GM21367 (cell line): Measurements from ENCODE around the gene DPP9.
"Not testable (repeated sequence)": the region's sequence is repeated elsewhere in the genome, so short reads cannot be mapped to it uniquely, and the experiment has no call there.

ENCODE experiments used
- ATAC-seq: cut with Tn5 transposase; IDR thresholded peaks from one replicate; pipeline ENCODE4 v1.9.1; 2021; ENCODE audit not compliant: unreplicated experiment

DPP9 gene

DNA sequence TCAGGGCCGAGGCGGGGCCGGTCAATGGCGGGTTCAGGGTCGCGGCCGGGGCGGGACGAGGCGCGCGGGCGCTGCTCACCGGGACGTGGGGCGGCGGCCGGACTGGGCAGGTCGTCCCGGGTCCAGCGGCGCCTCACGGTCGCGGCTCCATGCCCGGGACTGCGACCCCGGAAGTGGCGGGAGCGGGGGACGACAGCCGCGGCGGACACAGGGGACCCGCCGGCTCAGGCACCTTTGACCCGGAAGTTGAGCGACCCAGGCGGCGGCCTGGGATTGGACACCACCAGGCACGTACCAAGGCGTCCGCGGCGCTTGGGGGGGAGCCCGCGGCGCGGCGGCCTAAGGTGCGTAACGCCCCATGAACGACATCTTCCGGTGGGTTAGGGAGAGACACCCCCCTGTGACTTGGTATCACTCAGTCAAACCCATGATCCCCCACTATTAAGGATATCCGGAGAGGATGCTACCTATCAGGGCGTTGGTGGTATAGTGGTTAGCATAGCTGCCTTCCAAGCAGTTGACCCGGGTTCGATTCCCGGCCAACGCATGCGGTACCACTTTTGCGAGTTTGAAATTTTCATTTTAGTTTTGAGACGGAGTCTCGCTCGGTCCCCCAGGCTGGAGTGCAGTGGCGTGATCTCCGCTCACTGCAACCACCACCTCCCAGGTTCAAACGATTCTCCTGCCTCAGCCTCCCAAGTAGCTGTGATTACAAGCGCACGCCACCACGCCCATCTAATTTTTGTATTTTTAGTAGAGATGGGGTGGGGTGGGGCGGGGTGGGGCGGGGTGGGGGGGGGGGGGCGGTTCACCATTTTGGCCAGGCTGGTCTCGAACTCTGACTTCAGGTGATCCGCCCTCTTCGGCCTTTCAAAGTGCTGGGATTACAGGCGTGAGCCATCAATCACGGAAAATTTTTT, at the start of gene DPP9:
Gene DPP9, minus strand, starts transcription at position 248 of the 920 bp plus-strand sequence. CDS start 3,936 bp downstream, outside the sequence.
- peak; percentile 80 for ATAC-seq

DNA sequence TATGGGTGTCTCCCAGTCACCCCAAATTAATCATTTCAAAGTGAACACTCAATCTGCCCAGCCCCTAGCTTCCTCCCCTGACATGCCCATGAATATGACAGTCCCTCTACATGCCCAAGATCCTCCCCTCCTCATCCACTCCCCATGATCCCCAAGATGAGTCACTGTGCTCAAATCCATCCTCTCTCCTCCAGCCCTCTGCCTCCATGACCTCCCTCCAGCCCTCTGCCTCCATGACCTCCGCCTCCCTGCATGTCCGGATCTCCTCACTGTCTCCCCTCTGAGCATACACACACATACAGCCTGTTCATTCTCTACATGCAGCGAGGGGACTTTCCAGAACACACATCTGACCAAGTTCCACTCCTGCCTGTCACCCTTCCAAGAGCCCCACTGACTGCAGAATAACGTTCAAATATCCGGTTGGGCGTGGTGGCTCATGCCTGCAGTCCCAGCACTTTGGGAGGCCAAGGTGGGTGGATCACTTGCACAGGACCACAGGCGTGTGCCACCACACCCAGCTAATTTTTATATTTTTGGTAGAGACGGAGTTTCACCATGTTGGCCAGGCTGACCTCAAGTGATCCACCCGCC, 49.5 kb upstream of the DPP9 start:
- no peak for ATAC-seq

DNA sequence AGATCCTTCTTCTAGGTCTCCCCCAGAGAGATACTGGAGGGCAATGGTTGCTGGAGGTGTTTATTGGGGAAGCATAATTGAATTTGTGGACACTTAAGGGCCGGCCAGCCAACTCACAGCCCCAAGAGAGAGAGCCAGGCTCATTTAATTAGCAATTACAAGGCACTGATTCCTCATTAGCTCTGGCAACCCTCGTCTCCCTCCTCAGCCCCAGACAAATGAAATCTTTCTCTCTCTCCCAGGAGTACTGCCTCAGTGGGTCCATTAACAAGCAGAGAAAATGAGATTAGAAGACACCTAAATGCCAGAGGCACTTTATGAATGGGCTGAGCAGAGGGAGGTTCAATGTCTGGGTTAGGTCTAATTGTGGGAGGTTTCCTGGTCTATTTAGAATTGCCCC, 48.9 kb upstream of the DPP9 start:
- ATAC-seq: no peak

DNA sequence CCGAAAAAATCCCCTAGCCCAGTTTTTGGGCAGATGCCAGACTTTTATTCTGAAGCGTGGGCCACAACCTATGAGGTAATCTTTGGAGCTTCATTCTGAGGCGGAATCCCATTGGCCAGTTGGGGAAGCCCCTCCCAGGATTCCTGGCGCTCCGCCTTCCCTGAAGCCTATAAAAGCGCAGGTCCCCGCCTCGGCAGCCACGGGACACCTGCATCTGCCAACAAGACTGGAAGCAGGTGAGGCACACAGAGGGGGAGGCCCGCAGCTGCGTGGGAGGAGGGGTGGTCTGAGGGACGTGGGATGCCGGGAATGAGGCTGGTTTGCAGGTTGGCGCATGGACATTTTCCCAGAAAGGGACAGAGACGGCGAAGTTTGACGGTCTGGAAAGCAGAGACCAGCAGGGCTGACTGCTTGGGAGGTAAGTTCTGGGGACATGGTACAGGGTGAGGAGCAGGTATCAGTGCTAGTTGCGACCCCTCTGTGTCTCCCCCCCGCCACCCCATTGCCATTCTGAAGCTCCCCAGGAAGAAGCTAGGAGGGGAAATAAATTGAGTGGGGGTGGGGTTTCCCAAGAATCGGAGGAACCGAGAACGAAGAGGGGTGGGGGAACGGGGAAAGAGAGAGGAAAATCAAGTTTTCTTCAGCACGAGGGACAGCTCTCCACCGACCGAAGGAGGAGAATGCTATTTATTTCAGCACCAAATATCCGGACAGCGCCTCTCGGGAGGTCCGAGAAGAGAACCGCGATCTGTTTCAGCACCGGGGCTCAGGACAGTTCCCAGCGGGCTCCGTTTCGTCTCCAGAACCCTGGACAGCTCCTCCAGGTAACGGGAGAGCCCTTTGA, 45.5 kb upstream of the DPP9 start:
- no peak for ATAC-seq

DNA sequence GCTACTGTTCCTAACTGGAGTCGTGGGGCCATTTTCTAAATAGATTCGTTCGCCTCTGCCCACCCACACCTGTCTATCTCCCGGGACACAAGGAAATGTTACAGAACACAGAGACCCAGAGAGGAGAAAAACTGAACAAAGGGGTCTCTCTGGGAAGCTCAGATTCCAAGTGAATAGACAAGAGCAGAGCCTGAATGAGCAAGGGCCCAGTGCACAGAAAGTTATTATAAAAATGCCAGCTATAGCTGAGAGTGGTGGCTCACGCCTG, 40.7 kb upstream of the DPP9 start:
- ATAC-seq: no peak

DNA sequence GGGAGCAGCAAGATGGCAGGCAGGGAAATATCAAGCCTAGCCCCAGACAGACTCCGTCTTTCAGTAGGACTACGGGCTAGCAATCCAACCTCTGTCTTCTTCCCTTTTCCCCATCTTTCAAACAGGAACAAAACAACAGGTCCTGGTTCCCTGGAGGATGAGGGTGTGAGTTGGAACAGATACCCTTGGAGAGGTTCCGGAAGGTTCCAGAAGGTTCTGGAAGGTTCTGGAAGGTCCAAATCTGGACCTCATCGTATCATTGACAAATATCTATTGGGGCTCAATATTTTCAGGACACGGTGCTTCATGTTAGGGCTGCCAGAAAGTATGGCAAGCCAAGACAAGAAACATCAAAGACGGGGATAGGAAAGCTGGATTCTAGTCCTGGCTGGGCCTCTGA, 39.4 kb upstream of the DPP9 start:
- ATAC-seq: no peak

DNA sequence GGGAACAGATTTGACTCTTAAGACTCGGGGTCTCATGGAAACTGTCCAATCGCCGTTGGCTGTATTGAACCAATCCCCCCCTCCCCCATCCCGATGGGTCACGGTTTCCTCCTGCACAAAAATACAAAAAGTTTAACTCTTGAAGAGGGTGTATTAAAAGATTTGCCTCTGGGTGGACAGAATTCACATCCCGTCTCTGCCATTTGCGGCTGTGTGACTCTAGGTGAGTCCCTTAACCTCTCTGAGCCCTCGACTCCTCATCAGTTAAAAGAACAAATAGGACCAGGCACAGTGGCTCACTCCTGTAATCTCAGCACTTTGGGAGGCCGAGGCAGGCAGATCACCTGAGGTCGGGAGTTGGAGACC, 36.6 kb upstream of the DPP9 start:
- ATAC-seq: no peak

DNA sequence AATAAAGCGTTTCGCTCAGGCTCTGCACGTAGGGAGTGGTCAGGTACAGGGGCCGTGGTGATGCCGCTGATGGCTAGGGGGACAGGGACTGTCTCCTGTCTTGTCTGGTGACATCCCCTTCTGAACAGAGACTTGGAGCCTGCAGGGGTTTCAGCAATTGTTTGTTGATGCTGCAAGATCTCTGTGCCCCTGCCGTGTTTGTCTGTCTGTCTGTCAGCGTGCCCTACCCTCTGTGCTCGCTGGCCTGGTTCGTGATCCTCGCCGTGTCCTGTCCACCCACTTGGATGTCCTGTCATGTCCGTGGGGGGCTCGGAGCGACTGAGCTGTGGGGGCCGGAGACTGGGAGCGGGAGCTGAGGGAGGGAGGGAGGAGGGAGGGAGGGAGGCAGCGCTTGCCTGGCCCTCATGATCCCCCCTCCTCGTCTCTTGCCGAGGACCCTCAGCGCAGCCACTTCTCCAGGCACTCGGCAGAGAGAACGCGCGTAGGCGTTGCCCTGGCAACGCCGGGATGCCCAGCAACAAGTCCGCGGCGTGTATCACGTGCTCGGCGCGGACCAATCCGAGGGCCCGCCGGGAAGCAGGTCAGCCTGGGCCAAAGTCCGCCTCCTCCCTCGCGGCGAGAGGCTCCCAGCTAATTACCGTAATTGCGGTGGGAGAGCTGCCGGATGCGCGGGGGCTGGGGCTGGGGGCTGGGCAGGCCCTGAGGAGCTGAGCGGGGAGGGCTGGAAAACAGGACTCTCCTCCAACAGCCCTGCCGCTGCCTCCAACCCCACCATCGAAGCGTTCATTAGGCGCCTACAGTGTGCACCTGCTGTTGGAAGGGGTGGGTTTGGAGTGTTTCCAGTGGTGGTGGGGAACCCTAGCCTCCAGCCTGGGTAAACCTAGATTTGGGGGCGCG, 36.0 kb upstream of the DPP9 start:
- no peak for ATAC-seq

DNA sequence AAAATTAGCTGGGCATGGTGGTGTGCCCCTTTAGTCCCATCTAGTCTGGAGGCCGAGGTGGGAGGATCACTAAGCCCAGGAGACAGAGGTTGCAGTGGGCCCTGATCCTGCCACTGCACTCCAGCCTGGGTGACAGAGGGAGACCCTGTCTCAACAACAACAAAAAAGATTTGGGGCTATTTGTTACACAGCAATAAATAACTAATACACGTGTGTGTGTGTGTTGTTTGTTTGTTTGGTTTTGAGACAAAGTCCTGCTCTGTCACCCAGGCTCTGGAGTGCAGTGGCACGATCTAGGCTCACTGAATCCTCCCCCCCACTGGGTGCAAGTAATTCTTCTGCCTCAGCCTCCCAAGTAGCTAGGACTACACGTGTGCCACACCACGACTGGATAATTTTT, 35.0 kb upstream of the DPP9 start:
- no peak for ATAC-seq

DNA sequence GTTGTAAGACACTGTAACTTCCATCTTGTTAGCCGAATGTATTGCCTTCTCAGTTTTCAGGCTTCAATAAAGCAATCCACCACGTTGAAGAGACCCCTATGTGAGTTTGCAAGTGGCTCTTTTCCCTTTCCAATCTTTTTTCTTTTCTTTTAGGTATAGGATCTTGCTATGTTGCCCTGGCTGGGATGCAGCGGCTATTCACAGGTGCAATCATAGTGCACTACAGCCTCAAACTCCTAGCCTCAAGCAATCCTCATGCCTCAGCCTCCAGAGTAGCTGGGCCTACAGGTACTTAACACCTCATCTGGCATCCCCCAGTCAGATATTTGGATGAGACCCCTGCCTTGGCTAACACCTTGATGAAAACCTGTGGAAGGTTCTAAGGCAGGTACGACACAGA, 34.4 kb upstream of the DPP9 start:
- no peak for ATAC-seq

DNA sequence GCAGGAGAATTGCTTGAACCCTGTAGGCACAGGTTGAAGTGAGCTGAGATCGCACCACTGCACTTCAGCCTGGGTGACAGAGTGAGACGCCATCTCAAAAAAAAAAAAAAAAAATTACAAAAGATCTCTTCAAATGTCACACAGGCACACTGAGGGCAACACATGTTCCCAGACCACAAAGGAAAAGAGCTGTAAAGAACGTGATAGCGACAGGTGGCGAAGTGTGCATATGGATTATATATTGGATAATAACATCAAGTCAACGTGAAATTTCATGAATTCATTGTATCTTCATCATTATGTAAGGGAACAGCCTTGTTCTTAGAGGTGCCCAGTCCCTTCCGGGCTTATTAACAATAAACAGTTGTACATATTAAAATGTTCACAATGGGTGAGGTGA, 31.8 kb upstream of the DPP9 start:
- no peak for ATAC-seq

DNA sequence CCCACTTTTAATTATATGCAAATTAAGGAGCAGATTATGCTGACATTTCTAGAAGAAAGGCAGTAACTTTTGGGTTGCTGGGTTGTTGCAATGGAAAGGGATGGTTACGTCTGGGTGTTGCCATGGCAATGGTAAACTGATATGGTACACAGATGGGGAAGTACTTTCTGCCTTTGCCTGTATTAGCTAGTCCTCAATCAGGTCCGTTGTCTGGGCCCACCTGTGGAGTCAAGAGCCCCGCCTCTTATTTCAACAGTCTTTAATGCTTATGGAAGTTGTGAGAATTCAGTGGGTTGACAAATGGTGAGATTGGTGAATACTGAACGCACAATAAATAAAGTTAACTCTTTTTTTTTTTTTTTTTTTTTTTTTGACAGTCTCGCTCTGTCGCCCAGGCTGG, 30.6 kb upstream of the DPP9 start:
- no peak for ATAC-seq

DNA sequence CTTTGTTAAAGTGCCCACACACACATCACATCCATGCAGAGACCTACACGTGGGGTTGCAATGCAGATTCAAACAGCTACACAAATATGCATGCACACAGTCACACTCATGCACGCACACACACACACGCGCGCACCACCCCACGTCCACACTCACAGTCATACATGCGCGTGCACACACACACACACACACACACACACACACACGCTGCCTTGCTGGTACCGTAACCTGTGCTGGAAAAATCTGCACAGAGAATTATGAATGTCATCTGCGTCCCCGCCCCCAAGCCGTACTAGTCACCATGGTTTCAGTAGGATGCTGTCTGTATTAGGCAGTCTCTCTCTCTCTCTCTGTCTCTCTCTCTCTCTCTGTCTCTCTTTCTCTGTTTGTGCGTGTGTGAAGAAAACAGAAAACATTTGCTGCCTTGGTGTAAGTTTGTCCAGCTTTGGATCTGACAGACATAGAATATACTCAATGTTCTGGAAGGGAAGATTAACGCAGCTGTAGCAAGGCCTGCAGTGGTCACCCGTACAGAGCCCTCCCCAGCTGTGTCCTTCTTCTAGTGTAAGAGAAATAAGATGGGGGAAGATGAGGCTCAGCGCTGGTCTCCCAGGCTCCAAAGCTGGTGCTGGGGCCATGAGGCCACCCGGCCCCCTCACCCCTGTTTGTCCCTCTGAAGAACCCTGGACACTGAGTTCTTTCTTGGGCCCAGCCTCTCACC, 26.4 kb upstream of the DPP9 start:
- ATAC-seq: no peak

DNA sequence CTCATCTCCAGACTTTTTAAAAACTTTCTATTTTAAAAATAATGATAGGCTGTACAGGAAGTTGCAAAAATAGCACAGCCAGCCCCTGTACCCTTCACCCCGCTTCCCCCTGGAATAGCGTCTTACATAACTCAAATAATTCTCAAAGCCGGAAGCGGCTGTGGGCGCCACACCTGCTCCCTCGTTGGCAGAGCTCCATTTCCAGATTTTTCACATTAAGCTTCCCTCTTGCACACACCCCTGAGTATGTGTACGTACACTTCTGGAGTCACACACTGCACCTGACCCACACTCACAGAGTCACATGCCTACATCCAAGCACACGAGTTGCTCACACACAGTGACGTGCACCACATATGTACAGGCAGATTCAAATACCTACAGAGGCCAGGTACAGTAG, 24.9 kb upstream of the DPP9 start:
- no peak for ATAC-seq

DNA sequence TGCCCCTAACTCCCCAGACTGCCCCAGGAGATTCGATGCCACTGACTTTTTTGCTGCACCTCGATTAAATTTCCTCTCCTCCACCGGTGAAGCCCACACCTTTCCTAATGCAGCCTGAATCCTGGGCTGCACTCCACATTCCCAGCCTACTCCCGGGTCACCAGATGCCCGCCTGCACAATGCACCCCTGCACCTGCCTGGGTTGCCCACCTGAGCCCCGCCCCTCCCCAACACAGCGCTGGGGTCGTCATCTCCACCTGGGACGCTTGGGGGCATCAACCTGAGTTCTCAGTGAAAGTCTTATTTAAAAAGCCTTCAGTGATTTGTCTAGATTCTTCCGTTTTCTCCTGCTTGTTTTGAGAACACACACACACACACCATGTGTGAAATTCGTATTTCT, 24.5 kb upstream of the DPP9 start:
- no peak for ATAC-seq

DNA sequence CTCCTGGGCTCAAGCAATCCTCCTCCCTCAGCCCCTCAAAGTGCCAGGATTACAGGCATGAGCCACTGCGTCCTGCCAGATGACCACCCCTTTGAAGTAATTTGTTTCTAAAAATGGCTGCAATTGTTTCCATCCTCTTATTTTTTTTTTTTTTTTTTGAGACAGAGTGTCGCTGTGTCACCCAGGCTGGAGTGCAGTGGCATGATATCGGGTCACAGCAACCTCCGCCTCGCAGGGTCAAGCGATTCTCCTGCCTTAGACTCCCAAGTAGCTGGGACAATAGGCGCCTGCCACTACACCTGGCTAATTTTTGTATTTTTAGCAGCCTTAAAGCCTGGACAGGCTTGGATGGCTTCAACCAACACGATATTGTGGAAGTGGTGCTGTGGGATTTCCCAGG, 22.3 kb upstream of the DPP9 start:
- ATAC-seq: no peak

DNA sequence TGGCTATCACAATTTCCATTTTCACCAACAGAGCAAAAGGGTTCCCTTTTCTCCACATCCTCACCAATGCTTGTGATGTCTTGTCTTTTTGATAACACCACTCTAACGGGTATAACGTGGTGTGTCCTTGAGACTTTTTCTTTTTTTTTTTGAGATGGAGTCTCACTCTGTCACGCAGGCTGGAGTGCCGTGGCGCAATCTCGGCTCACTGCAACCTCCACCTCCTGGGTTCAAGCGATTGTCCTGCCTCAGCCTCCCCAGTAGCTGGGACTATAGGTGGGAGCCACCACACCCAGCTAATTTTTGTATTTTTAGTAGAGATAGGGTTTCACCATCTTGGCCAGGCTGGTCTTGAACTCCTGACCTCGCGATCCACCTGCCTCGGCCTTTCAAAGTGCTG, 21.5 kb upstream of the DPP9 start:
- ATAC-seq: not testable (repeated sequence)

DNA sequence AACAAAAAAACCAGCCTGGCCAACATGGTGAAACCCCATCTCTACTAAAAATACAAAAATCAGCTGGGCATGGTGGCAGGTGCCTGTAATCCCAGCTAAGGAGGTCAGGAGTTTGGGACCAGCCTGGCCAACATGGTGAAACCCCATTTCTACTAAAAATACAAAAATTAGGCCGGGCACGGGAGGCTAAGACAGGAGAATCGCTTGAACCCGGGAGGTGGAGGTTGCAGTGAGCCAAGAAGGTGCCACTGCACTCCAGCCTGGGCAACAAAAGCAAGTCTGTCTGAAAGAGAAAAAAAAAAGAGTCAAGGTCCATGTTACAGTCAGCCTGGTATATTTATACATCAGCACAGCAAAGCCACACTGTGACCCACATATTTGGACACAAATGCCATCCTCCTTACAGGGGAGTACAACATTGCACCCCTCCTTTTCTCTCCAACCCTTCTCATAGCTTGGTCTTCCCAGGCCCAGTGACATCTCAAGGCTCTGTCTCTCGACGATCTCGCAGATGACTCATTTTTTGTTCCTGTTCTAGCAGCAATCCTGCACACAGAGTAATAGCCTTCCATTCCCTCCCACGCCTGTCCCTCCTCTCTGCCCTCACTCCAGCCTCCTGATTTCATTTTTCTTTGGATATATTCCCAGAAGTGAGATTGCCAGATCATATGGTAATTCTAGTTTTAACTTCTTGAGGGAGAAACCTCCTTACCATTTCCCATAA, 21.0 kb upstream of the DPP9 start:
- no peak for ATAC-seq

DNA sequence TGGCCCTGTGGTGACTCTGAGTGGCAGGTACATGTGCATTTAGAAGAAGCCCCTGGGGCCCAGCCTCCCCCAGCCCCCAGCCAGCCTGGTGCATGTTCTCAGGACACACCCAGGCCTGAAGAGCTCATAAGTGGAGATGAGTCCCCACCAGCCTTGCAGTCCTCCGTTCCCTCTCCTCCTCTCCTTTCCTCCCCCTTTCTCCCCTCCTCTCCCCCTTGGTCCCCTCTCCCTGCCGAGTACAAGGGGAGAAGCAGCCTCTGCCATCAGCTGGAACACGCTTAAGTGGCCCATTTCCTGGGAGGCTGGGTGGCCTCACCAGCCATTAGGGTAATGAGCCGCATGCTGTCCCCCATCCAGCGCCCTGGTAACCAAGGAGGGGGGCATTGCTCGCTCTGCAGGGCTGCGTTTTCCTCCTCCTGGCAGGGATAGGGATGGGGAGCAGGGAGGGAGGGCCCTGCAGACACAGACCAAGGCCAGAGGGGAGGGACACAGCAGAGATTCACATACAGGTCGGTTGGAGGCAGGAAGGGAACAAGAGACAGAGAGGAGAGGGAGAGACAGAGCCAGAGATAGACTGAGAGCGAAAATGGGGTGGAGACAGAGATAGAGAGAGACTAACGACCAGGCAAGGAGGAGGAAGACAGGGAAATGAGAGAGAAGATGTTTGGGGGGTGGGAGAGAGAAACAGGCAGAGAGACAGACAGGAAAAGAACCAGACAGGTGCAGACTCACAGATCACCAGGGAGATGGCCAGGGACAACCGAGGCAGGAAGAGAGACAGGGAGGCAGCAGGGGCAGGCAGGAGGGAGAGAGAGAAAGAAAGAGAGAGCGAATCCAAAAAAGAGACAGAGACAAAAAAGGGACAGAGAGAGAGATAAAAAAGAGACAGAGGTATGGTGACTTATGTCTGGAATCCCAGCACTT, 19.3 kb upstream of the DPP9 start:
- no peak for ATAC-seq
